HG02852 (cell line): ENCODE data around the gene TBL1XR1.

Experiments
- ATAC-seq: cut with Tn5 transposase; IDR thresholded peaks from one replicate; pipeline ENCODE4 v1.9.1; 2021; ENCODE audit warnings: mild to moderate bottlenecking, moderate library complexity; ENCODE audit not compliant: unreplicated experiment

Gene TBL1XR1

DNA sequence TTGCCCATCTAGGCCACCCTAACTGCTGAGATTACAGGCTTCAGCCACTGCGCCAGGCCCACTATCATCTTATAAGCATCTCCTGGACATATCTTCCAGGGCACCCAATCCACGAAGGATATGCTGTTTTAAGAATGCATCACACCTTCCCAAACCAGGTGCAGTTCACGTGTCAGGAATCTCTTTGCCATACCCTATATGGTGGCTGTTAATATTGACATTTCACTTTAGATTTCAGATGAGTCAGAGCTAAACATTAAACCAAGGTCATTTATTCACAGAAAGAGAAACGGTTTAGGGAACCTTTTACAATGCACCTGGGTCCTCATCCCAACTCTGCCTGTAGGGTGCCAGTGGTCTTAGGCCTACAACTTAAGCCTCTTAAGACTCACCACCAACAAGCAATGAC, 85.7 kb downstream of the TBL1XR1 start:
- ATAC-seq = no peak

DNA sequence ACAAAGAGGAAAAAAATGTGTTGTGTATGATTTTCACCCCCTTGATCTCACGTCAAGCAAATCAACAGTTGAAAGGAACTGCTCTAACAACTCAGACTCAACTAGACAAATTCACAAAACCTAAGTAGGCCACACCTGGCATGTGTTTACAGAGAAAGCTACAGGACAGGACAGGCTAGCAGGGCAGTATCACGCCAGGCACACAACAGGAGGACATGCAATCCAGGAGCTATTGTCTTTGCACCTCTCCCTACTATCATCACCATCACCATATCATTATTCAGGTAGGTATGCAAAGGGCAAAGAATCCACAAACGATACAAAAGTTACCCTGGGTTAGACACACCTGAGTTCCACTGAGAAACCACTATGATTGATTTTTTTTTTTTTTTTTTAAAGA, 86.4 kb downstream of the TBL1XR1 start:
- ATAC-seq = no peak

- no peak for ATAC-seq
These were observed 86.9 kb downstream of the TBL1XR1 start for GRCh38 chr3:177110386-177110785.

- ATAC-seq = no peak
These were observed 87.5 kb downstream of the TBL1XR1 start for GRCh38 chr3:177109688-177110330.

DNA sequence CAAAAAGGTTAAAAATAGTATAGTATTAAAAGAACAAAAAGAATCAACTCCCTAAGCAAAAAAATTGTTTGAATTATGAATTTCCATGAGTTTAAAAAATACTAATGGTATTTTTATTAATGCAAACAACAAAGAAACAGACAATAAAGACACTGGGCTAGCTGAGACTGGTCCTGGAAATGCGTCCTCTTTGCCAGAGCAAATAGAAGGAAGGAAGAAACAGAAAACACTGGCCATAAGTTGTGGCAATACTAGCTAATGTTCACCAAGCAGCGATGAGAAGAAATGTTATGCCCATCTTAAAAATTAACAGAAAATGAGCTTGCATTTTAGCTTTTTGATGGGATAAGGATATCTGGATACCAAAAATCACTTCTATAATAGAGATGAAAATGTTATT, 88.6 kb downstream of the TBL1XR1 start:
- ATAC-seq = no peak

DNA sequence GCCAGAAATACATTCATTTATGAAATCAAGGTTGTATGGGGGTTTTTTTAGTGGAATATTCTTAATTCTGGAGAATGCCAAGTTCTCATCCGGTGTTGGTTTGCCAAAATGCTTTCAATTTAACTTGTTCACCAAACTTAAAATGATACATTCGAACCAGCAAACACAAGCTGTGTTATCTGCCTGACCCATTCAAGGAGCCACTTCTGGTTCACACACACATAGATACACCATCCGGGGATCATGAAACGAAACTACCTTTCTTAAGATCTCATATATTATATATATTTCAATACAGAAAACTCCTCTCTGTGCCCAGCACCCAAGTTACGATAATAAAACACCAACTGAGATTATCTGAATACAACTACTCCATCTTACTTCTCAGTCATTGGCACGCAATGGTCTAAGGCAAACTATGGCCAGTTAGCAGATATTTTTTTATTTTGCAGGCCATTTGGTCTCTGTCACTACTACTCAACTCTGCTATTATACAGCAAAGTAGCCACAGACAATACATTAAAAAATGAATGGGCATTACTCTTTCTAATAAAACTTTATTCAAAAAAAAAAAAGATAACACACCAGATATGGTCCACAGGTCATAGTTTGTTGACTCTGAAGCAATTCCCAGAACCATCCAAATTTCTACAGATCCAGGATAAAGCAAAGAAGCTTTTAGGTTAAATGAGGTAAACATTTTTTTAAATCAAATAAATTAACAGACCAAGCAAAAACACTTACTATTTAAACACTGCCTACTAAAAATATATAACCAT, 89.6 kb downstream of the TBL1XR1 start:
- ATAC-seq = no peak

- no peak for ATAC-seq
These were observed 90.7 kb downstream of the TBL1XR1 start for GRCh38 chr3:177106594-177106993.

DNA sequence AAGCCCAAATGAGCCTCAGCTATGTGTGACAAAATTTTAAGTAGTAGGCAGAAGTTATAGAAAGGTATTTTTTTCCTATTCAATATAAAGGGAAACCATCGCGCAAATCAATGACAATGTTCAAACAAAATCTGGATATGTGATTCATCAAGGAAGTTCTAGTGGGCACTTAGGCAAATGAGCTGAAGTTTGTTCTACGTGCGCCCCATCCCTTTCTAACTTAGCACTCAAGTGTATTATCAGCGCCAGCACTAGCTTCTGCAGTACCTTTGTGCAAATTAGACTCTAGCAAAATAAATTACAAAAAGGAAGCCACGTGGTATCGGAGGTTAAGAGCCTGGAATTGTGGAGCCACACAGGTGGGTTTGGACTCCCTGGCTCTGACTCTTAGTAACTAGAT, 91.1 kb downstream of the TBL1XR1 start:
- peak; percentile 65 for ATAC-seq

- ATAC-seq = no peak
These were observed 91.7 kb downstream of the TBL1XR1 start for GRCh38 chr3:177105623-177106022.

DNA sequence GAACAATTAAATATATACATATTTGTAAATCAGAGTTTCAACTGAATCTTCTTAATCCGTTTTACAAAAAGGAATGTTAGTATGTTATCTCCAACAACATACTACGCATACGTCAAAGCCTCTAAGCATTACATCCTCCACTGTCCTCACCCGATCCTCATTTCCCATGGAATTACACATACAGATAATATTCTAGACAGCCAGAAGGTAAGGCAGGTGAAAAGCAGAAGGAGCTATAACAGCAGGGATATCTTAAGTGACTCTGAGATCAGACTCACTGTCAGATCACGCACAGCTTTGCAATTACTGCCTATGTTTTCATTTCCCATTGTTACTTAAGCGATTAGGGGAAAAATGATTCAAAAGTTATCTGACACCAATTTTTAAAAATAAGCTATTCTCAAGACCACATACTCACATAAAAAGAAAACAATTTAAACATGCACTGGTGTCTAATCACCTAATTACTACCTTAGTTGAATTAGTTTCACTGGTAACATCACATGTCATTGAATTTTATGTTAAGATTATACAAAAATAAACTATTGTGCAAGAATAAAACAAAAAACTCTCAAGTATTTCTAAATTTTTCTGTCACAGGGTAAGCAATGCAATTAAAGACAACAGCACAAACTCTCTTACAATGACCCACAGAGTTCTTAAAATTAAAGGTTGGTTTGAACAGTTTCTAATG, 92.8 kb downstream of the TBL1XR1 start:
- ATAC-seq = no peak

DNA sequence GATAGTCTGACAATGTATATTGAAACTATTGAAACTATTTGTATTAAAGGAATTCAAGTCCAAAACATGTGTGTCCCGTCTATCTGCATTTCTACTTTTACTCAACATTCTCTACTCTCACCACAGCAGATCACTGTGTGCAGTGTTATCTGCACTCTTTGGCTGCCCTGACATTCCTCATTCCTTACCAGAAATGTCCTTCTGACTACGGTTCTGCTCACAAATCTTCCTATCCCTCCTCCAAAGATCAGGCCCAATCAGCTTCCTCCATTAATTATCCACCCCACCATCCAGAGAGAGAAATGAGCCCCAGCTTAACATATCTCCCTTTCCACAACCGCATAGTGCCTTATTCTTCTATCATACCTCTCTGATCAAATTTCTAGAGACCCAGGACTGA, 94.7 kb downstream of the TBL1XR1 start:
- no peak for ATAC-seq

DNA sequence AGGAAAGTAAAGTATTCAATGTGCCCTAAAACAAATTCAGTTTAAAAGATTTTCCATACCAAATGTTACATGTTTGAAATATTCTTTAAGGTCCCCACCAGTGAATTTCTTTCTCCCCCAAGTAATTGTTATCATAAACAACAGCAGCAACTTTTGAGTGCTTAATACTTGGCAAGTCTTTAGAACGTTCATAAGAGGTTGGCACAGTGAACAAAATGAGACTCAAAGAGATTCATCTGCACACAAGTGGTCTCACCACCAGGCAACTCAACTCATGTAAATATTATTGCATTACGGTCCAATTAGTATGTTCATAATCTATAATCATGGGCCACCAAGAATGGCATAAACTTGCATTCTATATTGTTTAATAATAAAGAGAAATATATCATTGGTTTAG, 98.7 kb downstream of the TBL1XR1 start:
- no peak for ATAC-seq

GRCh38 chr3:177096615-177097014, 100.7 kb downstream of the TBL1XR1 start:
- no peak for ATAC-seq

DNA sequence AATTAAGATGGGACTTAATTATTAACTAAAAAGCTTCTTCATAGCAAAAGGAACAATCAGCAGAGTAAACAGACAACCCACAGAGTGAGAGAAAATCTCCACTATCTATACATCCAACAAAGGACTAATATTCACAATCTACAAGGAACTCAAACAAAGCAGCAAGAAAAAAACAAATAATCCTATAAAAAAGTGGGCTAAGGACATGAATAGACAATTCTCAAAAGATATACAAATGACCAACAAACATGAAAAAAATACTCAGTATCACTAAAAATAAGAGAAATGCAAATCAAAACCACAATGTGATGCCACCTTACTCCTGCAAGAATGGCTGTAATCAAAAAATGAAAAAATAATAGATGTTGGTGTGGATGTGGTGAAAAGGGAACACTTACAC, 103.3 kb downstream of the TBL1XR1 start:
- ATAC-seq = no peak

DNA sequence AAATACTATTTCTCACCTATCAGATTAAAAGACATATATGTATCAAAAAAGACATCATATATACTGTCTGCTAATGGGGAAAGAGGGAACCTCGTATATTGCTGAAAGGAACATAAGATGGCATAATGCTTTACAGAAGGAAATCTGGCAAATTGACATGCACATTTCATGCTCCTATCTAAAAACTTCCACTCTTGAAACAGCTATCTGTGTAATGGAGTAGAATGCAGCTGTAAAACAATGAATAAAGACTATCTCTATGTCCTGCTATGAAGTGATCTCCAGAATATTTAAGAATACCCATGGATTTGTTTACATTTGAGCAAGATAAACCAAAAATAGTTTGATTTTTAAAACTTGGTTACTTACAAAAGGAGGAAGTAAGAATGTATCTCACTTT, 107.4 kb downstream of the TBL1XR1 start:
- no peak for ATAC-seq

DNA sequence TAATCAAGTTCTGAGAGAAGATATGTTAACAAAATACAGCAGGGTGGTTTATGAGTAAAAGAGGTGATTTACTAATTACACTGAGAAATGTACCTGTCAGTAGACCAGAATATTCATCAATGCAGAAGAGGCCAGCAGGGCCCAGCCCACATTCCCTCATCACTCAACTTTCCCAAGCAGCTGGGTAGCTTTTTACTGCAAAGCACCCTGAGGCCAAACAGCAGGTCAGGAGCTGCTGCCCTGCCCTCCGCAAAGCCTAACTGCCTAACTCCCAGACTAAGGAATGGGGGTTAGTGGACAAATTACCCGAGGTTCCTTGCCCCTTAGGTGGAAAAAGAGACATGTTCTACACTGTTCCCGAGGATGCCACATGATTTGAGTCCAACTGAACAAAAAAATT, 108.2 kb downstream of the TBL1XR1 start:
- no peak for ATAC-seq

GRCh38 chr3:177085794-177086193, 111.5 kb downstream of the TBL1XR1 start:
- ATAC-seq = no peak

- no peak for ATAC-seq
These were observed 112.7 kb downstream of the TBL1XR1 start for GRCh38 chr3:177084616-177085015.

- no peak for ATAC-seq
These were observed 117.2 kb downstream of the TBL1XR1 start for GRCh38 chr3:177080122-177080521.

DNA sequence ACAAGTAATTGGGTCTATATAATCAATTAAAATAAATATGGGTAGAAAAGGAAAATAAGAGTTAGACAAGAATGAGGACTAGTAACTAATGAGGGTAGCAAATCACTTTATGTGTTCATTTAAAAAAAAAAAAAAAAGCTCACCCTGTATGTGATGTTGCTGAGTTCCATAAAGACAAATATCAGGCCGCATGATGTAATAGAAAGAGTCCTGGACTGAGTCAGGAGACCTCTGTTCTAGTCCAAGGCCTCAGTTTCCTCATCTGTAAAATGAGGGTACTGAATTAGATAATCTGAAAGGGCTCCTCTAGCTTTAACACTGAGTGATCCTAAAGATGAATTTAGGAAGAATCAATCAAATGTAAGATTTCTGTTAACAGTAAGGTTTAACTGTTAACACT, 117.6 kb downstream of the TBL1XR1 start:
- no peak for ATAC-seq

DNA sequence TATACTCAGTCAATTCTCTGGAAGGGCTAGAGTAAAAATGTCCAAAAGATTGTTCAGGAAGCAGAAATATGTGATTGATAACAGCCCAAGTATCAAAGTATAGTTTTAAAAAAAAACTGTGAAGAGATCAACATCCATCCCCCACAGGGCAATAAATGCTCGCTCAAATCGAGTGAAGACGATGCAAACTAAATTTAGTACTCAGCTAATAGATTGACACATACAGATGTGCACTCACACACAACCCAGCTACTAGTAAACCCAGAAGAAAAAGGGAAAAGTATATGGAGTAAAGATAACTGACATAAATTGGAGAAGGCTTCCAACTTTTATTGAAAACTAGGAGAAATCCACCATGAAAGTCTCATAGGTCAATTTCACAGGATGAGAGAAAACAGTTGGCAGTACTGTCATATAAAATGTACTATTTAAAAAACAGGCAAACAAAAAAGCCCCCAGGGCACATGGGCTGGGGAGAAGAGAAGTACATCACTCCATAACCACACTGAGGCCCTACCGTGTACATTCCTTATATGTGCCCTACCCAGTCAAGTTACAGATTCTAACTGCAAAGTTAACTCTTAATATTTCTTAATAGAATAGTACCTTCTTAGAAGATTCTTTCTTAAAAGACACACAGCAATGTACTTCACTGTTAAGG, 125.7 kb downstream of the TBL1XR1 start:
- ATAC-seq = no peak
